NCI-H460 (cell line): ENCODE measurements around the gene PIP4K2B. TPM values are rescaled to one million over a fixed set of nuclear protein-coding genes. Genes with fewer than 3 reads are reported as not detected.

Experiments used
- small RNA-seq, 2 experiments: library from RNA; depleted of rRNA; stranded (forward); fragments of <200 nt; gene quantifications; one replicate each; pipeline ENCODE3, GENCODE V24; 2014
- total RNA-seq: library from RNA; depleted of rRNA; stranded (reverse); fragments of >200 nt; shearing (Covaris generic); gene quantifications from 2 replicates; pipeline ENCODE4 v1.2.3, GENCODE V29; 2014; rRNA removed

PIP4K2B gene
- total RNA-seq, 1 experiment from 2014 or later: 35.6 TPM

Small RNAs within 50 kb of the gene (small RNA-seq; reads per million reads assigned to genes)
- gene MIR4726 (0 to 0.02 reads per million in 2 experiments), gene MIR4727 (0 reads per million in 2 experiments), gene RNA5SP440 (0.10 to 0.59 reads per million in 2 experiments), gene RNU6-866P (0 reads per million in 2 experiments)

Other genes starting within 250 kb of the PIP4K2B start
- 2.8 and 3.0 TPM in 2 replicates for gene SRCIN1, start 193.6 kb downstream of the PIP4K2B start, total RNA-seq
- gene EPOP, start 124.6 kb downstream of the PIP4K2B start, total RNA-seq: 9.5 and 11.6 TPM in 2 replicates
- 39.0 and 39.3 TPM in 2 replicates for gene MLLT6, start 94.3 kb downstream of the PIP4K2B start, total RNA-seq
- gene CISD3, start 69.2 kb downstream of the PIP4K2B start, total RNA-seq: 8.0 and 11.2 TPM in 2 replicates
- 9.1 and 10.4 TPM in 2 replicates for gene PCGF2, start 51.2 kb downstream of the PIP4K2B start, total RNA-seq
- gene PSMB3, start 46.8 kb downstream of the PIP4K2B start, total RNA-seq: 232 and 247 TPM in 2 replicates
- gene CWC25, start 25.8 kb upstream of the PIP4K2B start, total RNA-seq: 10.8 and 17.5 TPM in 2 replicates
- gene RPL23, start 54.2 kb upstream of the PIP4K2B start, total RNA-seq: 2,388 and 2,583 TPM in 2 replicates
- 73.7 and 77.6 TPM in 2 replicates for gene LASP1, start 70.5 kb upstream of the PIP4K2B start, total RNA-seq
- not detected in 2 replicates for gene FBXO47, start 167.8 kb upstream of the PIP4K2B start, total RNA-seq